GM23338 (cell line): ENCODE measurements around the gene MFF. TPM values are rescaled to one million over a fixed set of nuclear protein-coding genes. Genes with fewer than 3 reads are reported as not detected.
A peak's percentile ranks its signal among the peaks of the same experiment; 100 is the strongest.

Experiments
- ATAC-seq: fragments of 200-7000 bp; cut with Tn5 transposase; 3 replicates; pipeline ENCODE4 v1.9.1; 2020
- DNase-seq: peaks from one replicate; pipeline ENCODE4 v3.0.0-alpha.2; 2015; ENCODE audit warnings: low spot score
- H2AFZ ChIP-seq: fragments of 200-600 bp; sonication (generic); 2 replicates; pipeline ENCODE4 v1.8.0; 2016; ENCODE audit warnings: antibody characterized with exemption, mild to moderate bottlenecking, moderate library complexity
- H3F3A ChIP-seq: fragments of 200-600 bp; sonication (generic); replicated peaks from 2 replicates; pipeline ENCODE4 v1.8.0; 2017; ENCODE audit warnings: antibody characterized with exemption, mixed run types, low read depth
- H3K27ac ChIP-seq: fragments of 200-600 bp; sonication (generic); 2 replicates; pipeline ENCODE4 v1.6.1; 2016; ENCODE audit warnings: low read depth
- H3K27me3 ChIP-seq: fragments of 200-600 bp; sonication (generic); 2 replicates; pipeline ENCODE4 v1.8.0; 2016; ENCODE audit warnings: mild to moderate bottlenecking, mixed run types, moderate library complexity; ENCODE audit not compliant: insufficient read depth
- H3K36me3 ChIP-seq: fragments of 200-600 bp; sonication (generic); 2 replicates; pipeline ENCODE4 v1.8.0; 2016; ENCODE audit warnings: mild to moderate bottlenecking; ENCODE audit not compliant: insufficient read depth
- H3K4me1 ChIP-seq: fragments of 200-600 bp; sonication (generic); 2 replicates; pipeline ENCODE4 v1.8.0; 2016; ENCODE audit warnings: mild to moderate bottlenecking, moderate library complexity; ENCODE audit not compliant: insufficient read depth
- H3K4me2 ChIP-seq: fragments of 200-600 bp; sonication (generic); 2 replicates; pipeline ENCODE4 v1.7.1; 2017; ENCODE audit warnings: mixed run types
- H3K4me3 ChIP-seq: fragments of 200-600 bp; sonication (generic); 2 replicates; pipeline ENCODE4 v1.6.1; 2016; ENCODE audit warnings: mixed run types
- H3K79me2 ChIP-seq: fragments of 200-600 bp; sonication (generic); replicated peaks from 2 replicates; pipeline ENCODE4 v1.8.0; 2017; ENCODE audit warnings: mild to moderate bottlenecking; ENCODE audit not compliant: insufficient read depth
- H3K9me2 ChIP-seq: fragments of 200-600 bp; sonication (generic); 2 replicates; pipeline ENCODE4 v1.8.0; 2017; ENCODE audit not compliant: insufficient read depth
- H4K20me1 ChIP-seq: fragments of 200-600 bp; sonication (generic); replicated peaks from 2 replicates; pipeline ENCODE4 v1.8.0; 2017; ENCODE audit warnings: mild to moderate bottlenecking; ENCODE audit not compliant: insufficient read depth
- H3K27ac Mint-ChIP-seq: 2 replicates; pipeline ENCODE4 v1.8.0; 2020; ENCODE audit warnings: inconsistent platforms, mild to moderate bottlenecking, moderate library complexity, mixed read lengths
- H3K27me3 Mint-ChIP-seq: 3 replicates; pipeline ENCODE4 v1.8.0; 2022; ENCODE audit warnings: low read depth, mild to moderate bottlenecking, moderate library complexity, mixed read lengths, inconsistent platforms; ENCODE audit not compliant: insufficient read depth, poor library complexity
- H3K36me3 Mint-ChIP-seq: 3 replicates; pipeline ENCODE4 v1.8.0; 2021; ENCODE audit warnings: low read depth, mild to moderate bottlenecking, inconsistent platforms, moderate library complexity, mixed read lengths
- H3K4me1 Mint-ChIP-seq: 3 replicates; pipeline ENCODE4 v1.8.0; 2020; ENCODE audit warnings: mild to moderate bottlenecking, inconsistent platforms, mixed read lengths
- H3K4me3 Mint-ChIP-seq: 3 replicates; pipeline ENCODE4 v1.8.0; 2021; ENCODE audit warnings: moderate library complexity, mild to moderate bottlenecking, inconsistent platforms, mixed read lengths
- H3K9me3 Mint-ChIP-seq: 3 replicates; pipeline ENCODE4 v1.8.0; 2020; ENCODE audit warnings: moderate library complexity, mild to moderate bottlenecking, inconsistent platforms, mixed read lengths
- CREB1 ChIP-seq: fragments of 250-450 bp; sonication (Bioruptor Pico); IDR thresholded peaks from 2 replicates; pipeline ENCODE4 v1.5.0; 2020; ENCODE audit warnings: low read depth, mild to moderate bottlenecking, moderate library complexity
- CTCF ChIP-seq, 2 experiments: fragments of 200-600 bp in 1 of 2; sonication (generic) in 1 of 2; conservative IDR thresholded peaks; 2 replicates each; pipeline versions ENCODE4 v1.5.1 to v1.6.1; 2016 to 2017; ENCODE audit warnings: antibody characterized with exemption in 2 of 2, low read depth in 2 of 2, mild to moderate bottlenecking in 2 of 2, moderate library complexity in 1 of 2
- JUNB ChIP-seq: IDR thresholded peaks from one replicate; pipeline ENCODE4 v1.6.1; 2016; ENCODE audit warnings: antibody characterized with exemption; ENCODE audit not compliant: unreplicated experiment
- POLR2AphosphoS5 ChIP-seq: IDR thresholded peaks from 2 replicates; pipeline ENCODE4 v1.6.1; 2016; ENCODE audit warnings: antibody characterized with exemption, low read depth
- STAT1 ChIP-seq: IDR thresholded peaks from one replicate; pipeline ENCODE4 v1.6.1; 2016; ENCODE audit warnings: antibody characterized with exemption; ENCODE audit not compliant: unreplicated experiment
- ZNF331 ChIP-seq: fragments of 250-450 bp; sonication (Bioruptor Pico); IDR thresholded peaks from 2 replicates; pipeline ENCODE4 v1.5.0; 2020; ENCODE audit warnings: low read depth, mild to moderate bottlenecking, moderate library complexity
- ZNF462 ChIP-seq: fragments of 250-450 bp; sonication (Bioruptor Pico); IDR thresholded peaks from 2 replicates; pipeline ENCODE4 v1.5.0; 2020; ENCODE audit warnings: mild to moderate bottlenecking, moderate library complexity
- polyA plus RNA-seq: library from polyadenylated mRNA; unstranded; fragments of >200 nt; fragmentation: Nextera tagmentation; extraction: Ambion mirVana; gene quantifications from 2 replicates; pipeline ENCODE4 v1.2.1, GENCODE V29; 2016
- total RNA-seq: library from RNA; depleted of rRNA; stranded (reverse); fragments of >200 nt; shearing (Covaris generic); gene quantifications from 2 replicates; pipeline ENCODE4 v1.2.3, GENCODE V29; 2014

Gene MFF
- total and polyA plus RNA-seq, 2 experiments from 2014 or later = 112 to 161 TPM

- Histone ChIP-seq H3F3A (no peaks in the 10 kb centered on the region), H3K79me2 (no peaks in the 10 kb centered on the region), H3K4me3 (no peak overlapping the region), H3K27ac (no peak overlapping the region), H3K27me3 (no peaks in the 10 kb centered on the region), H3K4me2 (no peak overlapping the region), H3K36me3 (no peaks in the 10 kb centered on the region), H2AFZ (peak overlapping the region; percentile 80), H3K9me2 (0 out of 2 replicates have a peak, but pooled peaks cover 3% of the 10 kb centered on the region), H4K20me1 (no peaks in the 10 kb centered on the region), H3K4me1 (peaks cover 8% of the 10 kb centered on the region)
- H3K27me3 Mint-ChIP-seq = peaks cover 4% of the 10 kb centered on the region
- no peak for DNase-seq
- TF ChIP-seq ZNF331 (CRISPR knock-in tag) = no peak
- no peak for TF ChIP-seq CTCF (conservative IDR thresholded peaks at IDR 0.05; ENCODE audit: low read depth in 2 of 2)
- TF ChIP-seq STAT1 = no peak
- TF ChIP-seq CREB1 = no peak
- no peak for TF ChIP-seq JUNB
- ATAC-seq = peak; percentile 39; the same call in 1 of the 3 replicates
- H3K27ac Mint-ChIP-seq = no peak overlapping the region
- no peak overlapping the region for H3K4me3 Mint-ChIP-seq
- no peaks in the 10 kb centered on the region for H3K36me3 Mint-ChIP-seq
- no peaks in the 10 kb centered on the region for H3K9me3 Mint-ChIP-seq
- peaks cover 10% of the 10 kb centered on the region for H3K4me1 Mint-ChIP-seq
Measured at GRCh38 chr2:227390468-227391256, 65.6 kb downstream of the MFF start.

- H3F3A ChIP-seq = no peaks in the 10 kb centered on the region
- Mint-ChIP-seq H3K4me3 (no peak overlapping the region), H3K27me3 (peaks cover 6% of the 10 kb centered on the region), H3K27ac (no peak overlapping the region), H3K36me3 (no peaks in the 10 kb centered on the region), H3K4me1 (peaks cover 10% of the 10 kb centered on the region), H3K9me3 (no peaks in the 10 kb centered on the region)
- ATAC-seq (no peak; the same call in 2 of the 3 replicates), DNase-seq (no peak)
- H3K4me2 ChIP-seq = no peak overlapping the region
- H3K4me3 ChIP-seq = no peak overlapping the region
- H3K79me2 ChIP-seq = no peaks in the 10 kb centered on the region
- H3K9me2 ChIP-seq = 0 out of 2 replicates have a peak, but pooled peaks cover 3% of the 10 kb centered on the region
- no peak overlapping the region for H2AFZ ChIP-seq
- no peaks in the 10 kb centered on the region for H4K20me1 ChIP-seq
- no peaks in the 10 kb centered on the region for H3K27me3 ChIP-seq
- H3K4me1 ChIP-seq = peaks cover 8% of the 10 kb centered on the region
- no peaks in the 10 kb centered on the region for H3K36me3 ChIP-seq
- H3K27ac ChIP-seq = no peak overlapping the region
- no peak for TF ChIP-seq POLR2AphosphoS5
- TF ChIP-seq STAT1 = no peak
- no peak for TF ChIP-seq ZNF462 (CRISPR knock-in tag)
Measured at GRCh38 chr2:227394401-227394800, 69.3 kb downstream of the MFF start.
